Measurements from ENCODE around the gene CEACAM1. TPM values are rescaled to one million over a fixed set of nuclear protein-coding genes. Genes with fewer than 3 reads are reported as not detected.
A peak's percentile ranks its signal among the peaks of the same experiment; 100 is the strongest.

Gene CEACAM1
- total RNA-seq, 1 experiment from 2014 or later: 0.56 TPM

DNA sequence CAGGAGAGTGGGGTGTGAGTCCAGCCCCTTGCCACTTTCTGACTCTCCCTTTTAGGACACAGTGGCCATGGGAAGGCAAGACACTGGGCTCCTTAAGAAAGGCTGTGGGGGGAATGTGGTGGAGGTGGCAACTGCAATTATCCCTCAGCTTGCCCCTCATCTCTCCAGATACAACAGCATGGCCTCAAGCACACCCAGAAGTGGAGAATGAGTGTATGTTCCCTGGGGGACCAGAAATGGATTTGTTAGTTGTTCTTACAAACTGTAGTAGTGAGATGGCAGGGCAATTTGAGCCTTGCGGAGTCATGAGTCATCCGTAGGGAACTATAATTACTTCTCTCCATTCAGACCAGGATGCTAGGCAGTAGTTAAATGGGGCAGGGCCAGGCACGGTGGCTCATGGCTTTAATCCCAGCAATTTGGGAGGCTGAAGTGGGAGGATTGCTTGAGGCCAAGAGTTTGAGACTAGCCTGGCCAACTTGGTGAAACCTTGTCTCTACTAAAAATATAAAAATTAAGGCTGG, 59.9 kb downstream of the CEACAM1 start:
- TF ChIP-seq, protein P1, sequence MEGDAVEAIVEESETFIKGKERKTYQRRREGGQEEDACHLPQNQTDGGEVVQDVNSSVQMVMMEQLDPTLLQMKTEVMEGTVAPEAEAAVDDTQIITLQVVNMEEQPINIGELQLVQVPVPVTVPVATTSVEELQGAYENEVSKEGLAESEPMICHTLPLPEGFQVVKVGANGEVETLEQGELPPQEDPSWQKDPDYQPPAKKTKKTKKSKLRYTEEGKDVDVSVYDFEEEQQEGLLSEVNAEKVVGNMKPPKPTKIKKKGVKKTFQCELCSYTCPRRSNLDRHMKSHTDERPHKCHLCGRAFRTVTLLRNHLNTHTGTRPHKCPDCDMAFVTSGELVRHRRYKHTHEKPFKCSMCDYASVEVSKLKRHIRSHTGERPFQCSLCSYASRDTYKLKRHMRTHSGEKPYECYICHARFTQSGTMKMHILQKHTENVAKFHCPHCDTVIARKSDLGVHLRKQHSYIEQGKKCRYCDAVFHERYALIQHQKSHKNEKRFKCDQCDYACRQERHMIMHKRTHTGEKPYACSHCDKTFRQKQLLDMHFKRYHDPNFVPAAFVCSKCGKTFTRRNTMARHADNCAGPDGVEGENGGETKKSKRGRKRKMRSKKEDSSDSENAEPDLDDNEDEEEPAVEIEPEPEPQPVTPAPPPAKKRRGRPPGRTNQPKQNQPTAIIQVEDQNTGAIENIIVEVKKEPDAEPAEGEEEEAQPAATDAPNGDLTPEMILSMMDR (IDR thresholded peaks at IDR 0.05; ENCODE audit: unreplicated experiment): no peak
- DNase-seq (ENCODE audit: unreplicated experiment): peak; percentile 70
- no peaks in the 10 kb centered on the region for H3K36me3 Mint-ChIP-seq (ENCODE audit: insufficient read depth, unreplicated experiment)
- POLR2A ChIA-PET: no interaction called here
- intact Hi-C loops (cut with micrococcal nuclease): no loop called here
- H3K27me3 Mint-ChIP-seq (ENCODE audit: insufficient read depth, unreplicated experiment): peaks cover 10% of the 10 kb centered on the region
- H3K4me1 Mint-ChIP-seq (ENCODE audit: insufficient read depth, unreplicated experiment): peaks cover 5% of the 10 kb centered on the region
- no peak overlapping the region for H3K27ac Mint-ChIP-seq (ENCODE audit: low read depth, unreplicated experiment)
- CTCF ChIA-PET: interaction anchor here (0.6 to 7.3 kb wide), 4 partner anchors 14 to 128 kb away, joined by 3 to 35 read pairs (median 7); no protein-coding TSS in a partner anchor
- no peaks in the 10 kb centered on the region for H3K9me3 Mint-ChIP-seq (ENCODE audit: unreplicated experiment)
- H3K4me3 Mint-ChIP-seq (ENCODE audit: unreplicated experiment): no peak overlapping the region
- BruUV-seq (replicated peaks): no TSS peak

DNA sequence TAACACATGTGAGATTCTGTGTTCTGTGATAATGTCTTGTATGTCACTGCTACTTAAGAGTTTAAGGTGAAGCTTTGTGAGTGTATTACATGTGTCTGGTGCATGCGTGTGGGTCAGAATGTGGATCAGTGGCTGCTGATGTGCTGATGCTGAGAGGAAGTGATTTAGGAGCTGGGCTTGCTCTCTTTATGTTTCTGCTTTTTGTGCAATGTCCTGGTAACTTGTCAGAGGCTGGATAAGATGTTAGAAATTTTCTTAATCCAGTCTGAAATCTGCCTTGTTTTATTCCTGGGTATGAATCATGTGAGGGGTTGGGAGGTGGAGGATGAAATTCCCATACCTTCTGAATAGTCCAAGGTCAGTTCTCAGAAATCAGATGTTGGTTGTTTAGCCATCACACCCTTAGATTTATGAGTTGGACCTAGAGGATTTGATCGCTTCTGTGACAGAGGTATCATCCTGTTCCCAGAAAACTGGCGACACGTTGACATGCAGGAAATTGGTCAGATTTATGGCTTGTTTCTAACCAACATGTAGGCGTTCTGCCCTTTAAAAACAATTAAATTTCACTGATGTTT, 61.0 kb downstream of the CEACAM1 start:
- Mint-ChIP-seq H3K4me3 (ENCODE audit: unreplicated experiment) (no peak overlapping the region), H3K9me3 (ENCODE audit: unreplicated experiment) (no peaks in the 10 kb centered on the region), H3K27me3 (ENCODE audit: insufficient read depth, unreplicated experiment) (no peaks in the 10 kb centered on the region), H3K4me1 (ENCODE audit: insufficient read depth, unreplicated experiment) (peaks cover 5% of the 10 kb centered on the region), H3K27ac (ENCODE audit: low read depth, unreplicated experiment) (no peak overlapping the region), H3K36me3 (ENCODE audit: insufficient read depth, unreplicated experiment) (no peaks in the 10 kb centered on the region)
- intact Hi-C loops (cut with micrococcal nuclease): no loop called here
- TF ChIP-seq, protein P1 (IDR thresholded peaks at IDR 0.05; ENCODE audit: unreplicated experiment): no peak
- ChIA-PET POLR2A (no interaction called here), CTCF (interaction anchor here (0.7 to 2.0 kb wide), 4 partner anchors 17 to 129 kb away, joined by 3 to 8 read pairs (median 5); no protein-coding TSS in a partner anchor)
- BruUV-seq (replicated peaks): no TSS peak
- DNase-seq (ENCODE audit: unreplicated experiment): no peak

DNA sequence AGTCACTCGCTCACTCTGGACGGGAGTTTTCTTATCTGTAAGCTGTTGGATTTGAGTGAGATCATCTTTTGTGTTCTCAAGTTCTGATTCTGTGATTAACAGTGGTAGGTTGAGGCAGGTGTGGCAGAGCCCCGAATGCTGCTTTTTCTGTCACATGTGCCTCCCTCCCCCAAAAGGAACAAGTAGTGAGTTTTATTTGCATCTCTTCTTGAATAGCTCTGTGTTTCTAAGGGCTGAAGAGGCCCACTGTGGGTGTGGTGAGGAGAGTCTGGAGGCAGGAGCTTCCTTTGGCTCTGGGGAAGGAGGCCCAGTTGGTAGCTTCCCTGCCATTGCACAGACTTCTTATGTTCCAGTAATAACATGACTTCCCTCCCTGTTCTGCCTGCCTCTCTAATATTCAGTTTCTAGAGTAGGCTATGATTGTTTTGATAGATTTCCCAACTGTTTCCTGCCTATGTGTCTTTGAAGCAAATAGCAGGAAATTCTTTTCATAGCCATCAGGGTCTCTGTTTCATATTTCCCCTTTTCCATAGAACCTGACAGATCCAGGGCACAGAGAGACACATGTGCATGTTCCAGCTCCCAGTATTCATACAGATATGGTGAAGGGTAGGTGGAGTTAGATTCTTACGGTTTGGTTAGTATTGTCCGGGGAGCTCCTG, 61.6 kb downstream of the CEACAM1 start:
- Mint-ChIP-seq H3K27ac (ENCODE audit: low read depth, unreplicated experiment) (no peak overlapping the region), H3K27me3 (ENCODE audit: insufficient read depth, unreplicated experiment) (no peaks in the 10 kb centered on the region), H3K4me1 (ENCODE audit: insufficient read depth, unreplicated experiment) (peaks cover 5% of the 10 kb centered on the region), H3K4me3 (ENCODE audit: unreplicated experiment) (no peak overlapping the region), H3K9me3 (ENCODE audit: unreplicated experiment) (no peaks in the 10 kb centered on the region), H3K36me3 (ENCODE audit: insufficient read depth, unreplicated experiment) (no peaks in the 10 kb centered on the region)
- ChIA-PET CTCF (interaction anchor here (0.7 to 2.0 kb wide), 5 partner anchors 16 to 120 kb away, joined by 3 to 7 read pairs (median 3); partner anchors contain the start of gene CEACAM1), POLR2A (interaction anchor here (0.6 kb wide), 1 partner anchor 1318 kb away, joined by 3 read pairs; no protein-coding TSS in a partner anchor)
- intact Hi-C loops (cut with micrococcal nuclease): no loop called here
- DNase-seq (ENCODE audit: unreplicated experiment): no peak
- TF ChIP-seq, protein P1 (IDR thresholded peaks at IDR 0.05; ENCODE audit: unreplicated experiment): no peak
- BruUV-seq (replicated peaks): no TSS peak

DNA sequence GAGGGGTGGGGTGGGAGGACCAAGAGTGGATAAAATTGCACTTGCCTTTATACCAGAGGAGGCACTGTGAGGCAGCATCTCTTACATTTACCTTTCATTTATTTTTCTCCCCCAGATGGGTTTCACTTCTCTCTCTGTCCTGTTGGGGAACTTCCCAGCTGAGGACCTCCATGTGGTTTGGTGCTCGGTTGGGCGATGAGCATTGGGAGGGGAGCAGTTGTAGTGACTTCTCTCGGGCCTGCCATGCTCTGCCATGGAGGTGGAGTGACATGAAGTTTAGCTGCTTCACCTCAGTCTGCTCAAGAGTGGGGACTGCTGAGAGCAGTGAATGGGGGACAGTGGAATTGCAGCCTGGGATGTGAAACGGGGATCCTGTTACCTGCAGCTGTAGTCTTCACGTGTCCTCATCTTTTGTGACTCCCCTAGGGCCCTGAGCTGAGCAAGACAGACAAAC, 62.4 kb downstream of the CEACAM1 start:
- no peak for DNase-seq (ENCODE audit: unreplicated experiment)
- Mint-ChIP-seq H3K27me3 (ENCODE audit: insufficient read depth, unreplicated experiment) (no peaks in the 10 kb centered on the region), H3K36me3 (ENCODE audit: insufficient read depth, unreplicated experiment) (no peaks in the 10 kb centered on the region), H3K27ac (ENCODE audit: low read depth, unreplicated experiment) (no peak overlapping the region), H3K4me1 (ENCODE audit: insufficient read depth, unreplicated experiment) (peaks cover 5% of the 10 kb centered on the region), H3K4me3 (ENCODE audit: unreplicated experiment) (no peak overlapping the region), H3K9me3 (ENCODE audit: unreplicated experiment) (no peaks in the 10 kb centered on the region)
- POLR2A ChIA-PET: no interaction called here
- BruUV-seq (replicated peaks): no TSS peak
- intact Hi-C loops (cut with micrococcal nuclease): no loop called here
- CTCF ChIA-PET: interaction anchor here (0.6 to 2.0 kb wide), 4 partner anchors 8 to 97 kb away, joined by 3 to 7 read pairs (median 4); partner anchors contain the start of gene CEACAM1
- TF ChIP-seq, protein P1 (IDR thresholded peaks at IDR 0.05; ENCODE audit: unreplicated experiment): no peak

Data from MCF 10A (cell line).